KMS-11 (cell line): ENCODE data around the gene PPP2R5A.

ENCODE experiments used
- H2AFZ ChIP-seq: fragments of 200-600 bp; sonication (generic); 2 replicates; pipeline ENCODE4 v1.6.1; 2016; ENCODE audit warnings: antibody characterized with exemption, mixed run types, low read depth
- H3K27ac ChIP-seq: fragments of 200-600 bp; sonication (generic); 2 replicates; pipeline ENCODE4 v1.6.1; 2016; ENCODE audit warnings: mild to moderate bottlenecking, mixed run types
- H3K27me3 ChIP-seq: fragments of 200-600 bp; sonication (generic); 2 replicates; pipeline ENCODE4 v1.6.1; 2017; ENCODE audit warnings: mild to moderate bottlenecking, low read depth, mixed run types, moderate library complexity; ENCODE audit not compliant: insufficient read depth
- H3K36me3 ChIP-seq: fragments of 200-600 bp; sonication (generic); 2 replicates; pipeline ENCODE4 v1.6.1; 2017; ENCODE audit warnings: mild to moderate bottlenecking, mixed run types; ENCODE audit not compliant: insufficient read depth
- H3K4me1 ChIP-seq: fragments of 200-600 bp; sonication (generic); 2 replicates; pipeline ENCODE4 v1.6.1; 2016; ENCODE audit warnings: mild to moderate bottlenecking, low read depth, mixed run types; ENCODE audit not compliant: poor library complexity, severe bottlenecking
- H3K4me2 ChIP-seq: fragments of 200-600 bp; sonication (generic); 2 replicates; pipeline ENCODE4 v1.7.0; 2016; ENCODE audit warnings: mild to moderate bottlenecking, mixed run types
- H3K4me3 ChIP-seq: fragments of 200-600 bp; sonication (generic); IDR thresholded peaks from 2 replicates; pipeline ENCODE4 v1.6.1; 2017; ENCODE audit warnings: low read depth, low read length, mixed read lengths; ENCODE audit not compliant: insufficient read depth
- H3K79me2 ChIP-seq: fragments of 200-600 bp; sonication (generic); 2 replicates; pipeline ENCODE4 v1.6.1; 2016; ENCODE audit warnings: low read depth, mixed run types; ENCODE audit not compliant: insufficient read depth
- H3K9ac ChIP-seq: fragments of 200-600 bp; sonication (generic); 2 replicates; pipeline ENCODE4 v1.6.1; 2016; ENCODE audit warnings: mild to moderate bottlenecking, mixed run types
- H4K20me1 ChIP-seq: fragments of 200-600 bp; sonication (generic); 2 replicates; pipeline ENCODE4 v1.6.1; 2016; ENCODE audit warnings: mild to moderate bottlenecking, mixed run types; ENCODE audit not compliant: insufficient read depth
- TF ChIP-seq, protein P1 (sequence below): fragments of 200-600 bp; sonication (generic); conservative IDR thresholded peaks from 2 replicates; pipeline ENCODE4 v1.6.1; 2017; ENCODE audit warnings: low read depth, mild to moderate bottlenecking, antibody characterized with exemption, low read length, moderate library complexity, mixed read lengths

The PPP2R5A gene

DNA sequence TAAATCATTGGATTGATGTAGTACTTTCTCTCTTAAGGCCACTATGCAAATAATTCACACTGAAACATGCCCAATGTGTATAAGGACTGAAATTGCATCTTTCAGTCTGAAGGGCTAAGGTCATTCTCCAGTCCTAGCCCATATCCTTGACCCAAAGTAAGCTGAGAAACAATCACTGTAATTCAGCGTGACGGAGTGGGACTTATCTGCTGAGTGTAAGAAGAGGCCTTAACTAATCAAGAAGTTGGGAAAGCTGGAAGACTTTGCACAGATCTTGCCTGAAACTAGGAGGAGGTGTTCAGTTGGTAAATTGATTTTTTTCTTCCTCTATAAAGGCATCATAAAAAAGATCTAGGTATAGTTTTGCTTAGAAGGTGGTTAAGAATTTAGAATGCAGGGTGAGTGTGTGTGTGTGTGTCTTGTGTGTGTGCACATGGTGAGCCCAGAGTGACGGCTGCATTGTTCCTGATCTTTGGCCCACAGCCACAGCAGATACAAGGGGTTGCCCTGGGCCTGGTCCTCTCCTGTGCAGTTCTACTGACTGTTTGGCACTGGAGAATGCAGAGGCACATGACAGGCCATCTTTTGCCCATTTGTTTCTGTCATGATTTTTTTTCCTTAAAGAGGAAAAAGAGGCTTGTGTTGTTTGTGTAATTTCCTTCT is 13.3 kb upstream of the PPP2R5A start:
- Histone ChIP-seq H4K20me1 (no peaks in the 10 kb centered on the region), H3K36me3 (no peaks in the 10 kb centered on the region), H2AFZ (no peak overlapping the region), H3K27ac (no peak overlapping the region), H3K4me2 (no peak overlapping the region), H3K27me3 (no peaks in the 10 kb centered on the region), H3K9ac (no peak overlapping the region), H3K4me1 (no peaks in the 10 kb centered on the region), H3K79me2 (no peaks in the 10 kb centered on the region), H3K4me3 (no peak overlapping the region)
- TF ChIP-seq, protein P1, sequence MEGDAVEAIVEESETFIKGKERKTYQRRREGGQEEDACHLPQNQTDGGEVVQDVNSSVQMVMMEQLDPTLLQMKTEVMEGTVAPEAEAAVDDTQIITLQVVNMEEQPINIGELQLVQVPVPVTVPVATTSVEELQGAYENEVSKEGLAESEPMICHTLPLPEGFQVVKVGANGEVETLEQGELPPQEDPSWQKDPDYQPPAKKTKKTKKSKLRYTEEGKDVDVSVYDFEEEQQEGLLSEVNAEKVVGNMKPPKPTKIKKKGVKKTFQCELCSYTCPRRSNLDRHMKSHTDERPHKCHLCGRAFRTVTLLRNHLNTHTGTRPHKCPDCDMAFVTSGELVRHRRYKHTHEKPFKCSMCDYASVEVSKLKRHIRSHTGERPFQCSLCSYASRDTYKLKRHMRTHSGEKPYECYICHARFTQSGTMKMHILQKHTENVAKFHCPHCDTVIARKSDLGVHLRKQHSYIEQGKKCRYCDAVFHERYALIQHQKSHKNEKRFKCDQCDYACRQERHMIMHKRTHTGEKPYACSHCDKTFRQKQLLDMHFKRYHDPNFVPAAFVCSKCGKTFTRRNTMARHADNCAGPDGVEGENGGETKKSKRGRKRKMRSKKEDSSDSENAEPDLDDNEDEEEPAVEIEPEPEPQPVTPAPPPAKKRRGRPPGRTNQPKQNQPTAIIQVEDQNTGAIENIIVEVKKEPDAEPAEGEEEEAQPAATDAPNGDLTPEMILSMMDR = no peak

DNA sequence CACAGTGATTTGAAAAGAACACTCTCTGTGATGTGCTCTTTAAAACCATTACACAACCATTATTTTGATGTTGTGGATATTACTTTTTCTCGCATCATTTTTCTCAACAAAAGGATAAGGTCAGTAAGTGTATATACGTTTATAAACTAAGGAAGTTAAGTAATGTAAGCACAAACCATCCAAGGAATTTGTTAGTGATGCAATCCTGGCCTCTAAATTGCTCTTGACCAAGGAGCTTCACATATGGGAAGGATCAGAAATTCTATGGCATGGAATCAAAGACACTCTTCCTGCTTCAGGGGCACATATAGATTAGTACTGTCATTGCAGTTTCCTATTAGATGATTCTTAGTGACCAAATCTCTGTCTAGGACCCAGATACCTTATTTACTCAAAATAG is 3.6 kb upstream of the PPP2R5A start:
- no peak overlapping the region for H3K9ac ChIP-seq
- H3K4me1 ChIP-seq = peaks cover 7% of the 10 kb centered on the region
- peaks cover 3% of the 10 kb centered on the region; the same call in 1 of the 2 replicates for H3K79me2 ChIP-seq
- TF ChIP-seq, protein P1 = no peak
- H3K4me3 ChIP-seq = no peak overlapping the region
- H4K20me1 ChIP-seq = no peaks in the 10 kb centered on the region
- no peak overlapping the region for H2AFZ ChIP-seq
- H3K4me2 ChIP-seq = no peak overlapping the region
- H3K27ac ChIP-seq = no peak overlapping the region
- H3K27me3 ChIP-seq = no peaks in the 10 kb centered on the region
- H3K36me3 ChIP-seq = no peaks in the 10 kb centered on the region

DNA sequence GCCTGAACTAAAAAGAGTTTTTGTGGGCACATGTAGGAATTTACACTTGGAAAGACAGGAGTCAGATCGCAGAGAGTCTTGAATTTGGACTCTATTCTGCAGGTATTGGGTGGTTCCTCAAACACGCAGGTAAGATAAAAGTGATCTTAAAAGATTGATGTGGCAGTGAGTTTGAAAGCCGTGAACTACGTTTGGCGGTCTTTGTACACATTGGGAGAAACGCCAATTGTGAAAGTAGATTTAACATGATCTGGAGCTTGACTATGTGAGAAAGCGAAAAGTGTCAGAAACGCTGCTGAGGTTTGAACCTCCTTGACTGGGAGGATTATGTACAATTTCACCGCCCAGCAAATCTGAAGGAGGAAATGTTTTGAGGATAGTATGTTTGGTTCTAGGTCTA is 1.5 kb upstream of the PPP2R5A start:
- no peak overlapping the region for H3K27ac ChIP-seq
- H3K4me1 ChIP-seq = peaks cover 24% of the 10 kb centered on the region
- no peaks in the 10 kb centered on the region for H3K27me3 ChIP-seq
- no peak overlapping the region for H3K4me3 ChIP-seq
- peaks cover 25% of the 10 kb centered on the region for H3K79me2 ChIP-seq
- H3K36me3 ChIP-seq = no peaks in the 10 kb centered on the region
- H3K4me2 ChIP-seq = peak overlapping the region; percentile 66
- no peaks in the 10 kb centered on the region for H4K20me1 ChIP-seq
- H2AFZ ChIP-seq = peak overlapping the region; percentile 87
- TF ChIP-seq, protein P1 = no peak
- no peak overlapping the region for H3K9ac ChIP-seq

DNA sequence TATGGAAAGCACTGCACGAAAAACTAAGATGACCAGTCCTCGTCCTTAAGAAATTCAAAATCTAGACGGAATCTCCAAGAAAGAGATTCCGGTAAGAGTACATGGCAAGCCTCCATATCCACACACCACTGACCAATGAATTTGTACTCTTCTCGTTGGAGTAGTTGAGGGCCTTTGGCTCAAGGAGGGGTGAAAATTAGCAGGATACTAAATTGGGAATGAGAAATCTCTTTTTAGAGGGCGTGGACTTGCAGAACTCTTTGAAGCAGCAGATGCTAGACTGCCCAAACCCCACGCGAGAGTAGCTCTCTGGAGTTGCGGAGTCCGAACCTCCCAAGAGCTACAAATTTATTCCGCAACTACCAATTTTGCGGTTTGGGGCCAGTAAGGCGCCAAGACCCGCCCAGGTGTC is 872 bp upstream of the PPP2R5A start:
- TF ChIP-seq, protein P1 = no peak
- Histone ChIP-seq H4K20me1 (no peaks in the 10 kb centered on the region), H2AFZ (peak overlapping the region; percentile 87), H3K79me2 (peaks cover 30% of the 10 kb centered on the region), H3K9ac (peak overlapping the region; percentile 66), H3K27ac (peak overlapping the region; percentile 78), H3K4me1 (peaks cover 30% of the 10 kb centered on the region), H3K36me3 (no peaks in the 10 kb centered on the region), H3K27me3 (no peaks in the 10 kb centered on the region), H3K4me2 (peak overlapping the region; percentile 66), H3K4me3 (peak overlapping the region; percentile 65)
